Measurements from ENCODE around the gene SLC17A2. TPM values are rescaled to one million over a fixed set of nuclear protein-coding genes. Genes with fewer than 3 reads are reported as not detected.
A peak's percentile ranks its signal among the peaks of the same experiment; 100 is the strongest.
"Not testable (repeated sequence)": the region's sequence is repeated elsewhere in the genome, so short reads cannot be mapped to it uniquely, and the experiment has no call there.

The SLC17A2 gene
- total RNA-seq, 1 donor from 2014 or later: not detected

DNA sequence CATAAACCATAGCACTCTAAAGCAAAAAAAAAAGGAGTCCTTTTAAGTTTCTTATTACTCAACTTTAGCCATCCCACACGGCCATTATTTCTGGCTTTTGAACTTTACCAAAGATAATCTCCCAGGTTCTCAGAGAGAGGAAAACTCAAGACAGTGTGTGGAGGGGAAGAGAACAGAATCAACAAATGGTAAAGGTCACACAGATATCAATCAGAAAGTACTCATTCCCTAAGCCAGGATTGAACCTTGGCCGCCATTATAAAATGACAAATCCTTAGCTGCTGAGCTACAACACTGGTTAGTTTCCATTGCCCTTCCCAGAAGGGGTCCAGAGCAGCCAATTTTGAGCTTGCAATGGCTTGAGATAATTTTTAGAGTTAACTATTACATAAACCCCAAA lies 22.0 kb upstream of the SLC17A2 start:
- DNase-seq (ENCODE audit: low read depth in 2 of 2): no peak

DNA sequence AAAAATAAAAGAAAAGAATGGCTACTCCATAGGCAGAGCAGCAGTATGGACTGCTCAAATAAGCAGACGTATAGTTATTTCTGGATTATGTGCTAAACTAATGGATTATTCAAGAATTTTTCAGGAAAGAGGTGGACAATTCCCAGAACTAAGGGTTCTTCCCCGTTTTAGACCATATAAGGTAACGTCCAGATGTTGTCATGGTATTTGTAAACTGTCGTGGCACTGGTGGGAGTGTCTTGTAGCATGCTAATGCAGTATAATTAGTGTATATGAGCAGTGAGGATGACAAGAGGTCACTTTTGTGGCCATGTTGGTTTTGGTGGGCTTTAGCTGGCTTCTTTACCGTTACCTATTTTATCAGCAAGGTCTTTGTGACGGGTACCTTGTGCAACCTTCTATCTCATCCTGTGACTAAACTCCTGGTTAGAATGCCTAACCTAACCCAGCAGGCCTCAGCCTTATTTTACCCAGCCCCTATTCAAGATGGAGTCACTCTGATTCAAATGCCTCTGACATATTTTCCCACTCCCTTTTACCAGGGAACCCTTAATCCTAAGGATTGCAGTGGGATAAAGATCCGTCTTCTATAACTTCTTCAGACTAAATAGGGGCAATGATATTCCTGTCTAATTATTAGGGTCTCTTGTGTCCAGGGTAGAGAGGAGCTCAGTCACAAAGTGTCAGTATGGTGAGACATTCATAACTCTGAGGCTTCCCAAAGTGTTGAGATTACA lies 21.0 kb upstream of the SLC17A2 start:
- no peak for DNase-seq (ENCODE audit: low read depth in 2 of 2)

DNA sequence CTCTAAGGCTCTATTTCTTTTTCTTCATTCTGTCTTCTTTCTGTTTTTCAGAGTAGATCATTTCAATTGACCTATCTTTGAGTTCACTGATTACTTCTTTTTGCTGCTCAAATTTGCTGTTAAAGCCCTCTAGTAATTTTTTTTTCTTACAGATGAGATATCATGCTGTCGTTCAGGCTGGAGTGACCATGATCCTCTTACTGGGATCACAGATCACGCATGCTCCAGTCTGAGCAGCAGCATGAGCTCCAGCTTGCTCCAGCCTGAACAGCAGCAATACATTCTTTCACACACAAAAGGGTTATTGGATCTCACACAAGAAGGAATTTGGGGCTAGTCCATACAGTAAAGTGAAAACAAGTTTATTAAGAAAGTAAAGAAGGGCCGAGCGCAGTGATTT lies 19.8 kb upstream of the SLC17A2 start:
- no peak for DNase-seq (ENCODE audit: low read depth in 2 of 2)

DNA sequence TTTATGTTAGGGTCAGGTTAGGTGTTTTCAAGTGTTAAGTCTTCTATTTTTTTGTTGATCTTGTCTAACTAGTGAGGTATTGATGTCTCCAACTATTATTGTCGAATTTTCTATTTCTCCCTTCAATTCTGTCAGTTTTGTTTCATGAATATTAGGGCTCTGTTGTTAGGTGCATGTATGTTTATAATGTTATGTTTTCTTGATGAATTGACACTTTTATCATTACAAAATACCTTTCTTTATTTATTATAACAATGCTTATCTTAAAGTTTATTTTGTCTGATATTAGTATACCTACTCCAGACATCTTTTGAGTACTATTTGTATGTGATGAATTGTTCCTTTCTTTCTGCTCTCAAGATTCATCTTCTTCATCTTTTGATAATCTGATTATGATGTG lies 19.2 kb upstream of the SLC17A2 start:
- no peak for DNase-seq (ENCODE audit: low read depth in 2 of 2)

DNA sequence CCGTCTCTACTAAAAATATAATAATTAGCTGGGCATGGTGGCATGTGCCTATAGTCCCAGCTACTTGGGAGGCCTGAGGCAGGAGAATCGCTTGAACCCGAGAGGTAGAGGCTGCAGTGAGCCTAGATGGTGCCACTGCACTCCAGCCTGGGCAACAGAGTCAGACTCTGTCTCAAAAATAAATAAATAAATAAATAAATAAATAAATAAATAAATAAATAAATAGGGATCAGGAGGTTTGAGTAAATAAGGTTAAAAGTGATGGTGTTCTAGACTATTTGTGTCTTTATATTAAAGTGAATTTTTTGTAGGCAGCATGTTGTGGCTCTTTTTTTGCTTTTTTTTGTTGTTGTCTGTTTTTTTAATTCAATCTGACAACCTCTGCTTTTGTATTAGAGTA lies 17.0 kb upstream of the SLC17A2 start:
- not testable (repeated sequence) for DNase-seq (ENCODE audit: low read depth in 2 of 2)

DNA sequence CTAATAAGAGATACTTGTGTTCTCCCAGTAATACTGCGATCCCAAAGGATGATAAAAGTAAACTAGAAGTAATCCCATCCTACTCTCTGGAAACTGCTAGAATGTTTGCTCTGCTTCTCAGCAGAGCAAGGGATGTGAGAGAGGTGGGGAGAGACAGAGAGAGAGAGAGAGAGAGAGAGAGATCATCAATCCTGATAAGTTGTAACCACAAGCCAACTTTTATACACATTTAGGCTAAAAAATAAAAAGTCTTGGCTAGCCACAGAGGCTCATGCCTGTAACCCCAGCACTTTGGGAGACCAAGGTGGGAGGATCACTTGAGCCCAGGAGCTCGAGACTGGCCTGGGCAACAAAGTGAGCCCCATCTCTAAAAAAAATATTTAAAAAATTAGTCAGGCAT lies 16.1 kb upstream of the SLC17A2 start:
- no peak for DNase-seq (ENCODE audit: low read depth in 2 of 2)

DNA sequence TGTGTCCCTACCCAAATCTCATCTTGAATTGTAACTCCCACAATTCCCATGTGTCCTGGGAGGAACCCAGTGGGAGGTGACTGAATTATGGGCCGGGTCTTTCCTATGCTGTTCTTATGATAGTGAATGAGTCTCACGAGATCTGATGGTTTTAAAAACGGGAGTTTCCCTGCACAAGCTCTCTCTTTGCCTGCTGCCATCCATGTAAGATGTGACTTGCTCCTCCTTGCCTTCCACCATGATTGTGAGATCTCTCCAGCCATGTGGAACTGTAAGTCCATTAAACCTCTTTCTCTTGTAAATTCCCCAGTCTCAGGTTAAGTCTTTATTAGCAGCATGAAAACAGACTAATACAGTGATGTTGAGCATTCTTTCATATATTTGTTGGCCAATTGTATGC lies 15.2 kb upstream of the SLC17A2 start:
- DNase-seq (ENCODE audit: low read depth in 2 of 2): not testable (repeated sequence)

DNA sequence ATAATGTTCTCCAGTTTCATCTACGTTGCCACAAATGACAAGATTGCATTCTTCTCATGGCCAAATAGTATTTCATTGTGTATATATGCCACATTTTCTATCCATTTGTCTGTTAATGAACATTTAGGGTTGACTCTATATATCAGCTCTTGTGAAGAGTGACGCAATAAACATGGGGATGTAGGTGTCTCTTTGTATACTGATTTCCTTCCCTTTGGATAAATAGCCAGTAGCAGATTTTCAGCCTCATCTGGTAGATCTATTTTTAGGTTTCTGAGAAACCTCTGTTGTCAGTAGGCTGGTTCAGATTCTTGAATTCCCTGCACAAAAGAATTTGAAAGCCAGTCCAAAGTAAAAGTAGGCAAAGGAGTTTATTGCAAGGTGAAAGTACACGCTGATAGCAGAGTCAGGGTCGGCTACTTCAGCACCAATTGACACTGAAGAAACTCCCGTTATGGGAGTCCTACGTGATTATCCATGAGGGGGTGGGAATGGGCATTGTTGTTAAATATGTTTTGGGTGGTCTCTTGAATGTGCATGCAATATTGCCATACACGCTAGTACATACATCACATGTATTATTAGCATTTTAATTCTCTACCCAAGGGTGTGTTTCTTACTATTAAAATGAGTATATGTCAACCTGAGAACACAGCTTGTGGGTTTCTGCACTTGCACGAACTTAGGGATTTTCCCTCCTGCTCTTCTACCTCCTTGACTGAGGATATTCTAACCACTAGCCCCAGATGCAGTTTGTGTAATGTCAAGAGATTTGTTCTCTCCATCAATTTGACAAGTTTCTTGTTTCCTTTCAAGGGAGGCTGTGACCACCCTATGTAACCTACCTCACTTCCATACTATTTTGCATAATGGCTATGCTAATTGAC lies 14.4 kb upstream of the SLC17A2 start:
- no peak for DNase-seq (ENCODE audit: low read depth in 2 of 2)

DNA sequence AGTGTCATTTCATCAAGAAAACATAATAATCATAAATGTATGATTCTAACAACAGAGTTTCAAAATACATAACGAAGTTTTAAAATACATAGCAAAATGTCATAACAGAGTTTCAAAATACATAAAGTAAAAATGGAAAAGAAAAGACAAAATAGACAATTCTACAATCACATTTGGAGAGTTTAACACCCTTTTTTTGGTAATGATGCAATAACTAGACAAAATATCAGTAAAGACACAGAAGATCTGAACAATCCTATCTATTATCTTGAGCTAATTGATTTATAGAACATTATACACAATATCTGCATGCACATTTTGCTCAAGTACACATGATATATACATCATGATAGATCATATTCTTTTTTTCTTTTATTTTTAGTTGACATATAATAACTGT lies 13.4 kb upstream of the SLC17A2 start:
- DNase-seq (ENCODE audit: low read depth in 2 of 2): no peak

DNA sequence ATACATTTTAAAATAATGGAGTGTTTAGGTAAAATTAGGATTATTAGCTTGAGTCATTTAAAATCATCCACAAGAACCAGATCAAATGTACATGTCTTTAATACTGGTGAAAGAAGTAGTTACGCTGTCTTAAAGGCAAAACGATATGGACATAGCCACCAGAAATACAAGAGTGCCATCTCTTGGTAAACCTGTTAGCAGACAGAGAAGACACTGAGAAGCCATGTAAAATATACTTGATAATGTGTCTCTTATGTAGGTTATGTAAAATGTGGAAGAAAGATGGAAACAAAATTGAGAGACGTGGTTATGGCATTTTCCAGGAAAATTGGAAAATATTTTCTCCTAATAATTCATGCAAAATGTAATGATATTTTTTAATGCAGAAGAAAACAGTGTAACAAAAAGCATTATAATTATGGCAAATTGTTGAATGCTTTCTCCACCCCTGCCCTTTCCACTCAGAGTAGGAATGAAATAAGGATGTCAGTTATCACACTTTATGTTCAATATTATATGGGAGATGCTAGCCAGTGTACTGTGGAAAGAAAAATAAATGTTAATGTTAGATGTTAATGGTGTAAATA lies 12.2 kb upstream of the SLC17A2 start:
- DNase-seq (ENCODE audit: low read depth in 2 of 2): peak; percentile 23 to 57

DNA sequence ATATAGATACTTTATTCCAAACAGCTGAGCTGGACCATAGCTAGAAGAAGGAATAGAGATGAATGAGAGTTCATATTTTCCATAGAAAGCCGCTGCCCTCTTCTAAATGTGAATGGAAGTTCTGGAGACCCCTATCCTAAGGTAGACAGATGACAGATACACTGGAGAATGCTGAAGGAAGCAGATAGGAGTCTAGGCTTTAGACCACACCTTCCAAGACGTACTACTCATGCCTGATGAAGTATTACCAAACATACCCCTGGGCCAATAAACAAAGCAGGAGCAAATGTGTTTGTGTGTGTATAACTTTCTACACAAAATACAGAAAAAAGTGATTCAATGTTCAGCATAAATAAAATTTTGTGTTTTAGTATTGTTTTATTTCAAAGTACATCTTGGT lies 9.1 kb upstream of the SLC17A2 start:
- DNase-seq (ENCODE audit: low read depth in 2 of 2): no peak

DNA sequence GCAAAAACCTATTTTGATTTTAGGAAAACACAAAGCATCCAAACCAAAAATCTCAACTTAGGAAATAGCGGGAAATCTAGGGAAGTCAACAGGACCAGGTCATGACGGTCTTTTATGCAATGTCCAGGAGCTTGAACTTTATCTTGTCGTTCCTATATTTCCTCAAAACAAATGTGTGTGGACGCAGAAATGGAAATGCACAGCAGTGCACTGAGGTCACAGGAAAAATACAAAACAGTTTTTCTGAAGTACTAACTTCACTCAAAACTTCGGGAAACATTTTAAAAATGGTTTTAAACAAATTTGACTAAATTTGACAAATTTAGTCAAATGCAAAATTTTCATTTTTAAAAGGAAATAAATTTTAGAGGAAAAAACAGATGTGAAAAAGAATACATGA lies 5.5 kb upstream of the SLC17A2 start:
- no peak for DNase-seq (ENCODE audit: low read depth in 2 of 2)

DNA sequence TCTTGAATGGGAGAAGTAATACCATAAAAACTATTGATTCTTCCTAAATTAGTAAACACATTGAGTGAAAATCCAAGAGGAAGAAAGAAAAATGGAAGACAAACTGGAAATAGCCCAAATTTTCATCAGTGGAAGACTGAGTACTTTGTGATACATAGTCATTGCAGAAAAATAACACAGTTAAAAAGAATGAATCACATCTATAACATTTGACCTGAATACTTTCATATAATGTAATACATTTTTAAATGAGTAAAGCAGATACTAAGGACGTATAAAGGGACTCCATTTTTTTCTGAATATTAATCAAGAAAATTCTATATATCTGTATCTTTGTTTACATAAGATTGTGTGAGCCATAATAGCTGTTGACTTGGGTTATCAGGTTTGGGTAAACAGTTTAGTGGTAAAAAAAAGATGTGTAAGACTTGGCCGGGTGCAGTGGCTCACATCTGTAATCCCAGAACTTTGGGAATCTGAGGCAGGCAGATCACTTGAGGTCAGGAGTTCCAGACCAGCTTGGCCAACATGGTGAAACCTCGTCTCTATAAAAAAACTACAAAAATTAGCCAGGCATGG lies 4.3 kb upstream of the SLC17A2 start:
- DNase-seq (ENCODE audit: low read depth in 2 of 2): no peak

DNA sequence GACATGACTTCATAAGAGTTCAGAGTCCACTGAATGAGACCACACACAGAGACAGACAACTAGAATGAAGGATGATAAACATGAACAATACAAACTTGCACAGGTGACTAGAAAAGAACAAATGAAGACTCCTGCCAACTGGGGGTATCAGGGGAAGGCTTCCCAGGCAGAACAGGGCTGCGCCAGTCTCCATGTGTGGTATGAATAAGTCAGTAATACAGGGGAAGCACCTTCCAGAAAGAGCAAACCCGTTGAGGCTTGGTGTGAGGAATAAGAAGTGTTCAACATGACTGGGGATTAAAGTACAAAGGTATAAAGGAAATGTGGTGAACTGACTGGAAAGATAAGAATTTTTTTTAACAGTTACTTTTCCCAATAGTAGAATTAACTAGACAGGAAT lies 3.7 kb upstream of the SLC17A2 start:
- no peak for DNase-seq (ENCODE audit: low read depth in 2 of 2)

DNA sequence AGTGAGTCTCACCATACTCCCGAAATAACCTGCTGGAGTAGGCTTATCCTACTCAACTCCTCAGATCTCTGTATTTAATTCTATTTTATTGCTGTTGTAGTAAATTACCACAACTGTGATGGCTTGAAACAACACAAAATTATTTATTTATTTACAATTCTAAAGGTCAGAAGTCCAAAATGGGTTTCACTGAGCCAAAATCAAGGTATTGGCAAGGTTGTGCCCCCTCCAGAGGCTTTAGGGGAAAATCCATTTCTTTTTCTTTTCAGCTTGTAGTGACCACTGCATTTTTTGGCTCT lies 869 bp upstream of the SLC17A2 start:
- DNase-seq (ENCODE audit: low read depth in 2 of 2): no peak

DNA sequence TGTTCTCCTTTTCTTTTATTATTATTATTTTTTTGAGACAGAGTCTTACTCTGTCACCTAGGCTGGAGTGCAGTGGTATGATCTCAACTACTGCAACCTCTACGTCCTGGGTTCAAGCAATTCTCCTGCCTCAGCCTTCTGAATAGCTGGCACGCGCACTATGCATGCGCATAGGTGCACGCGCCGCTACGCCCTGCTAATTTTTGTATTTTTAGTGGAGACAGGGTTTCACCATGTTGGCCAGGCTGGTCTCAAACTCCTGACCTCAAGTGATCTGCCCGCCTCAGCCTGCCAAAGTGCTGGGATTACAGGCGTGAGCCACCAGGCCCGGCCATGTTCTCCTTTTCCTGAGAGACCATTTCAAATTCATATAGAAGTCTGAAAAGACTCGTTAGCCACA lies 706 bp downstream of the SLC17A2 start:
- DNase-seq (ENCODE audit: low read depth in 2 of 2): not testable (repeated sequence)

DNA sequence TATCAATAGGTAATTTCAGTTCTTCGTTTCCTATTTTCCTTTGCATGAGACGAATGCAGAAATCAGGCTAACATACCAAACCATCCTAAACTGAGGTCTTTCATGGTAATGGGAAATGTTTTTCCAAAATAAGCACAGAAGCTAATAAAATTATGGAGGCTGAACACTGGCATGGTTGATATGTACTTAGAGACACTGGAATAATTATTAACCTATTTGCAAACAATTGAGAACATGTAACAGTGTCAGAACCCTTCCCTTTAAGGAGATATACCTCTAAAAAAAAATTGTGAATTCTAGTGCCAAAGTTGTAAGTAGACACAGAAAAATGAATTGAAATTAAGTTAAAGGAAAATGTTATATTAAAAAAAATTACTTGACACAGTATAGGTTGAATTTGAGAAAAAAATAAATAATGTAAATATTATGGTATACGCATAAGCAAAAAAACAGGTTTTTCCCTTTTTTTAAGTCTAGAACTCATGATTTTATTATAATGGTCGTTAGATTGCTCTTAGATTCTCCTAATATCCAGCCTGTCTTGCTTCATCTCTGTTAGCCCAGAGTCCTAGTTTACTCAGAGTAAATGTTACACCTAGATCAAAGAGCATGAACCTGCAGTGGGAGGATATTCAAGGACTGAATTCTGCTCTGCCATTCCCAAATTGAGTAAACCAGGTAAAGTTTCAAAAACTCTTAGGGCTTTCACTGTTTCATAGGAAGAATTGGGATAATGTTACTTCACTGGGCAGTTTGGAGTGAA lies 1.7 kb downstream of the SLC17A2 start:
- DNase-seq (ENCODE audit: low read depth in 2 of 2): no peak

DNA sequence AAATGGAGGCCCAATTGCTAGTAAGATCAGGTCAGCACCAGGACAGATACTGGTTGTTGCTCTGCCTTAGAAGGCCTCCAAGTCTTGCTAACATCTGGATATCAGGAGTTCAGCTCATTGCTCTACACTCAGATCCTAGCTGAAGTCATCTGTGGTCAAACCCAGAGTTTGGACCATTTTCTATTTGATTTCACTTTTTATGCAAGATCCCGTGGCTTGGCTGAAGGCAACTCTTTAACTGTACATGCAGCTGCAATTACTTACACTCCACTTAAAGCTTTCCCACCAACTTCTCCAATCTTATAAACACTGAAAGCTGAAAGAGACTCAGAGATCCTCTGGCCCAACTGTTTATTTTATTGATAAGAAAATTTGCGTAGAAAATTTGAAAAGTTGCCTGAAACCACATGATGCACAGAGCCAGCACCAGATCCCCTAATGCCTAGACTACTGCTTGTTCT lies 2.7 kb downstream of the SLC17A2 start:
- no peak for DNase-seq (ENCODE audit: low read depth in 2 of 2)

DNA sequence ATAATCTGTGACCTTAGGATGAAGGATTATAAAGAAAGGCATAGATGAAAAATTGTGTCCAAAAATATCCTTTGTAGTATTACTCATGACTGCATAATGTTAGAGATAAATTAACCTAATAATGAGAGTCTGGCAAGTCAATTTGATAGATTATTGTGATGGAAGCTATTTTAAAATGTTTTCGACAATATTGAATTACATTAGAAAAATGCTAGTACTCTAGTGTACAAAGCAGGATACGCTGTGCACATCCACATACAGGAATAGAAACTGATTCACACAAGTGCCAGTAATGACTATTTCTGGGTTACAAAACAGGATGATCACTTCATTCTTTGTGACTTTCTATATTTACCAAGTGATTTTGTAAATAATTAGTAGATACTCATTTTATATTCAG lies 3.3 kb downstream of the SLC17A2 start:
- no peak for DNase-seq (ENCODE audit: low read depth in 2 of 2)

DNA sequence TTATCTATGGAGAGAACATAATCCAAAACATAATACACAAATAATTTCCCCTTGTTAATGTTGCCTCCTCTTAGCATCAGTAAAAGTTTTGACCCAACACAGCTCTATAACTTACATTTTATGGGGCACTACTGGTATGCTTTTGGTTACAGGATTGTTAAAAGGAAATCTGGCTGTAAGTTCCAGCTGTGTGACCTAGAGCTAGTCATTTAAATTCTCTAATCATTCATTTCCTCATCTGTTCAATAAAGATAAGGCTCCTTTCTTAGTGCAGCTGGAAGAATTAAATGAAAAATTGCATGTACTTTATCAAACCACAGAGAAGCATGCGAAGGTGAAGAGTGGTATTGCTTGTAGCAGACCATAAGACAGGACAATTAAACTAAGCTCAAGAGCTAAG lies 4.6 kb downstream of the SLC17A2 start:
- no peak for DNase-seq (ENCODE audit: low read depth in 2 of 2)

DNA sequence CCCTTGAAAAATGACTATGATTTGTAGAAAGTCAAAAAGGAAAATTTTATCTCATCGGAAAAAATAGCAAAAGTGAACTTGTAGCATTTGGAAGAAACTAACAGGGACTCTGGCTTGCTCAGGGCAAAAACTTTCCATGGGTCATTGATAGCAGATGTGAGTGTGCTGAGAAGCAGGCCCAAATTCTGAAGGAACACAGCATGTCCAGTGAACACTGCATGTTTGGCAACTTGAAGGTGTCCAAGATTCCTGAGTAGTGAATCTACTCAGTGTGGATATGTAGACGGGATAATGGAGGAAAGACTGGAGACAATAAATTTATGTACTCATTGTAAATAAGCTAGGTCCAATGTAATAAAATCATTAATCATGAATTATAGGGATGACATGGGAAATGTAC lies 8.2 kb downstream of the SLC17A2 start:
- DNase-seq (ENCODE audit: low read depth in 2 of 2): no peak

All from dermis microvascular lymphatic vessel endothelial cell (primary cell).